HL-60/S4 (cell line): ENCODE results near the gene SLC6A6.

Experiments used
- in situ Hi-C: fragments of 300-500 bp; cut with MboI; formaldehyde crosslinking; loops from 2 replicates; pipeline ENCODE4 v1.14.3; 2022; ENCODE audit warnings: low sequenced_read_pairs

The SLC6A6 gene

GRCh38 chr3:14481018-14481645 lies 78.7 kb downstream of the SLC6A6 start:
- in situ Hi-C loops: loop anchor here (25.0 kb wide), 1 partner anchor 594 kb away; the partner anchor contains the start of gene WNT7A

GRCh38 chr3:14481646-14482036 lies 79.2 kb downstream of the SLC6A6 start:
- in situ Hi-C loops: loop anchor here (25.0 kb wide), 1 partner anchor 594 kb away; the partner anchor contains the start of gene WNT7A

GRCh38 chr3:14482271-14482721 lies 79.9 kb downstream of the SLC6A6 start:
- in situ Hi-C loops: loop anchor here (25.0 kb wide), 1 partner anchor 595 kb away; the partner anchor contains the start of gene WNT7A

- in situ Hi-C loops: loop anchor here (25.0 kb wide), 1 partner anchor 596 kb away; the partner anchor contains the start of gene WNT7A
Observed at GRCh38 chr3:14483286-14483685, 80.9 kb downstream of the SLC6A6 start.

GRCh38 chr3:14484741-14485140 lies 82.3 kb downstream of the SLC6A6 start:
- in situ Hi-C loops: loop anchor here (25.0 kb wide), 1 partner anchor 597 kb away; the partner anchor contains the start of gene WNT7A

- in situ Hi-C loops: loop anchor here (25.0 kb wide), 1 partner anchor 599 kb away; the partner anchor contains the start of gene WNT7A
Observed at GRCh38 chr3:14485981-14486380, 83.6 kb downstream of the SLC6A6 start.

- in situ Hi-C loops: loop anchor here (25.0 kb wide), 1 partner anchor 599 kb away; the partner anchor contains the start of gene WNT7A
Observed at GRCh38 chr3:14486460-14486859, 84.1 kb downstream of the SLC6A6 start.

- in situ Hi-C loops: loop anchor here (25.0 kb wide), 1 partner anchor 600 kb away; the partner anchor contains the start of gene WNT7A
Observed at GRCh38 chr3:14487086-14487485, 84.7 kb downstream of the SLC6A6 start.

- in situ Hi-C loops: loop anchor here (25.0 kb wide), 1 partner anchor 601 kb away; the partner anchor contains the start of gene WNT7A
Observed at GRCh38 chr3:14487821-14488220, 85.4 kb downstream of the SLC6A6 start.

GRCh38 chr3:14488286-14489041 lies 86.1 kb downstream of the SLC6A6 start:
- in situ Hi-C loops: loop anchor here (25.0 kb wide), 1 partner anchor 601 kb away; the partner anchor contains the start of gene WNT7A

- in situ Hi-C loops: loop anchor here (25.0 kb wide), 1 partner anchor 602 kb away; the partner anchor contains the start of gene WNT7A
Observed at GRCh38 chr3:14489641-14490040, 87.2 kb downstream of the SLC6A6 start.

- in situ Hi-C loops: loop anchor here (25.0 kb wide), 1 partner anchor 603 kb away; the partner anchor contains the start of gene WNT7A
Observed at GRCh38 chr3:14490255-14490654, 87.8 kb downstream of the SLC6A6 start.

GRCh38 chr3:14490831-14491230 lies 88.4 kb downstream of the SLC6A6 start:
- in situ Hi-C loops: loop anchor here (25.0 kb wide), 1 partner anchor 604 kb away; the partner anchor contains the start of gene WNT7A

GRCh38 chr3:14491396-14492190 lies 89.2 kb downstream of the SLC6A6 start:
- in situ Hi-C loops: loop anchor here (25.0 kb wide), 1 partner anchor 604 kb away; the partner anchor contains the start of gene WNT7A

- in situ Hi-C loops: loop anchor here (25.0 kb wide), 1 partner anchor 606 kb away; the partner anchor contains the start of gene WNT7A
Observed at GRCh38 chr3:14492948-14493881, 90.8 kb downstream of the SLC6A6 start.

- in situ Hi-C loops: loop anchor here (25.0 kb wide), 1 partner anchor 607 kb away; the partner anchor contains the start of gene WNT7A
Observed at GRCh38 chr3:14494279-14494972, 92.0 kb downstream of the SLC6A6 start.

- in situ Hi-C loops: loop anchor here (25.0 kb wide), 1 partner anchor 608 kb away; the partner anchor contains the start of gene WNT7A
Observed at GRCh38 chr3:14494973-14495300, 92.5 kb downstream of the SLC6A6 start.

- in situ Hi-C loops: loop anchor here (25.0 kb wide), 1 partner anchor 609 kb away; the partner anchor contains the start of gene WNT7A
Observed at GRCh38 chr3:14496351-14496750, 93.9 kb downstream of the SLC6A6 start.
